DND-41 (cell line): ENCODE data around the gene PCDHGA10.
A peak's percentile ranks its signal among the peaks of the same experiment; 100 is the strongest.
"Not testable (repeated sequence)": the region's sequence is repeated elsewhere in the genome, so short reads cannot be mapped to it uniquely, and the experiment has no call there.

Experiments used
- ATAC-seq: fragments of 200-7000 bp; cut with Tn5 transposase; 3 replicates; pipeline ENCODE4 v1.9.1; 2021; ENCODE audit warnings: low read depth; ENCODE audit not compliant: insufficient read depth
- DNase-seq: peaks from one replicate; pipeline ENCODE4 v3.0.0-alpha.2; 2020
- H2AFZ ChIP-seq: 2 replicates; pipeline ENCODE4 v1.6.0; 2012; ENCODE audit warnings: low read depth, low read length
- H3K27ac ChIP-seq: 2 replicates; pipeline ENCODE4 v1.5.1; 2012; ENCODE audit warnings: low read length, inconsistent platforms
- H3K27me3 ChIP-seq: fragments of 200-600 bp; sonication (generic); 2 replicates; pipeline ENCODE4 v1.6.0; 2012; ENCODE audit warnings: low read length, mild to moderate bottlenecking, inconsistent platforms; ENCODE audit not compliant: insufficient read depth, poor library complexity
- H3K36me3 ChIP-seq: 2 replicates; pipeline ENCODE4 v1.5.1; 2012; ENCODE audit warnings: low read length, inconsistent platforms; ENCODE audit not compliant: insufficient read depth
- H3K4me1 ChIP-seq: 2 replicates; pipeline ENCODE4 v1.5.1; 2012; ENCODE audit warnings: mild to moderate bottlenecking, low read length; ENCODE audit not compliant: insufficient read depth
- H3K4me2 ChIP-seq: 2 replicates; pipeline ENCODE4 v1.6.0; 2012; ENCODE audit warnings: mild to moderate bottlenecking, moderate library complexity, low read length, inconsistent platforms; ENCODE audit not compliant: insufficient read depth
- H3K4me3 ChIP-seq, 2 experiments: fragments of 200-600 bp in 1 of 2; shearing (Covaris generic) in 1 of 2; 2 replicates each; pipeline ENCODE4 v1.5.1; 2012 to 2016; ENCODE audit warnings: inconsistent platforms in 2 of 2, low read length in 2 of 2, mild to moderate bottlenecking in 2 of 2, low read depth in 1 of 2, moderate library complexity in 1 of 2
- H3K79me2 ChIP-seq: 2 replicates; pipeline ENCODE4 v1.6.0; 2012; ENCODE audit warnings: low read length, inconsistent platforms; ENCODE audit not compliant: insufficient read depth
- H3K9ac ChIP-seq: 2 replicates; pipeline ENCODE4 v1.6.0; 2012; ENCODE audit warnings: low read depth, mild to moderate bottlenecking, inconsistent platforms, low read length, moderate library complexity
- H3K9me3 ChIP-seq: 2 replicates; pipeline ENCODE4 v1.5.1; 2012; ENCODE audit warnings: low read length, moderate library complexity, mild to moderate bottlenecking, inconsistent platforms; ENCODE audit not compliant: insufficient read depth, severe bottlenecking
- H4K20me1 ChIP-seq: 2 replicates; pipeline ENCODE4 v1.6.0; 2012; ENCODE audit warnings: low read length; ENCODE audit not compliant: insufficient read depth
- EZH2 ChIP-seq: IDR thresholded peaks from 3 replicates; pipeline ENCODE4 v1.6.1; 2012; ENCODE audit warnings: borderline replicate concordance, low read depth, mild to moderate bottlenecking, moderate library complexity, low read length, inconsistent platforms; ENCODE audit not compliant: severe bottlenecking
- TF ChIP-seq, protein P1 (sequence below): IDR thresholded peaks from 2 replicates; pipeline ENCODE4 v1.5.1; 2012; ENCODE audit warnings: borderline replicate concordance, low read length, moderate library complexity, mild to moderate bottlenecking; ENCODE audit not compliant: poor library complexity, severe bottlenecking; ENCODE audit errors: extremely low read depth

The PCDHGA10 gene

DNA sequence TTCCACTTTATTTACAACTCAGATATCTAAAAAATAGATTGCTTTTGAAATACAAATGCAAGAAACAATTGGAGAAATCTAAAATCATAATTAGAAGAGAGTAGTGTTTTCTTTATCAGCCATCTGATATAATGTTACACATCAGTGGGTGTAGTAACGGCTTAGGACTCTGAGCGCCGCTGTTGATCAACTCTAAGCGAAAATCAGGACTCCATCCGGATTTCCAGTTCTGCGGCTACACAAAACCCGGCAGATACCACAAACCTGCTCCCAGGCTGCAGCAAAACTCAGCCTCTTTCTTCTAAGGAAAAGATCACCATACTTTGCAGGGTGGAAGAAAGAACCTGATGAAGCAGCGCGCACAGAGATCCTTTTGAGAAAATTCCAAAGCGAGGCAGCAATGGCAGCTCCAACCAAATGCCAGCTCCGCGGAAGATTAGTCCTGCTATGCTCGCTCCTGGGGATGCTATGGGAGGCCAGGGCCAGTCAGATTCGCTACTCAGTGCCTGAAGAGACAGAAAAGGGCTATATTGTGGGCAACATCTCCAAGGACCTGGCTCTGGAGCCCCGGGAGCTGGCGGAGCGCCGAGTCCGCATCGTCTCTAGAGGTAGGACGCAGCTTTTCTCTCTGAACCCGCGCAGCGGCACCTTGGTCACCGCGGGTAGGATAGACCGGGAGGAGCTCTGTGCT is 10.1 kb upstream of the PCDHGA10 start, which contains the start of gene PCDHGA9:
PCDHGA9 (plus strand) TSS at position 226 of the 691 bp plus-strand sequence; CDS start at position 401, 175 bp downstream.
- no peak within 1 kb of the TSS for H3K9ac ChIP-seq
- H3K27me3 ChIP-seq, result no peaks in the 10 kb centered on the region
- H4K20me1 ChIP-seq, result no peaks in the 10 kb centered on the region
- no peaks in the 10 kb centered on the region for H3K36me3 ChIP-seq
- H3K79me2 ChIP-seq, result no peaks in the 10 kb centered on the region
- H3K4me3 ChIP-seq, result peak within 1 kb of the TSS in 1 of 2 experiments; percentile 32; a peak in 1 of 4 replicates
- TF ChIP-seq EZH2, result no peak
- TF ChIP-seq, protein P1, sequence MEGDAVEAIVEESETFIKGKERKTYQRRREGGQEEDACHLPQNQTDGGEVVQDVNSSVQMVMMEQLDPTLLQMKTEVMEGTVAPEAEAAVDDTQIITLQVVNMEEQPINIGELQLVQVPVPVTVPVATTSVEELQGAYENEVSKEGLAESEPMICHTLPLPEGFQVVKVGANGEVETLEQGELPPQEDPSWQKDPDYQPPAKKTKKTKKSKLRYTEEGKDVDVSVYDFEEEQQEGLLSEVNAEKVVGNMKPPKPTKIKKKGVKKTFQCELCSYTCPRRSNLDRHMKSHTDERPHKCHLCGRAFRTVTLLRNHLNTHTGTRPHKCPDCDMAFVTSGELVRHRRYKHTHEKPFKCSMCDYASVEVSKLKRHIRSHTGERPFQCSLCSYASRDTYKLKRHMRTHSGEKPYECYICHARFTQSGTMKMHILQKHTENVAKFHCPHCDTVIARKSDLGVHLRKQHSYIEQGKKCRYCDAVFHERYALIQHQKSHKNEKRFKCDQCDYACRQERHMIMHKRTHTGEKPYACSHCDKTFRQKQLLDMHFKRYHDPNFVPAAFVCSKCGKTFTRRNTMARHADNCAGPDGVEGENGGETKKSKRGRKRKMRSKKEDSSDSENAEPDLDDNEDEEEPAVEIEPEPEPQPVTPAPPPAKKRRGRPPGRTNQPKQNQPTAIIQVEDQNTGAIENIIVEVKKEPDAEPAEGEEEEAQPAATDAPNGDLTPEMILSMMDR, result peak; percentile 65
- H3K4me1 ChIP-seq, result no peaks in the 10 kb centered on the region
- no peak within 1 kb of the TSS for H3K27ac ChIP-seq
- no peaks in the 10 kb centered on the region for H3K9me3 ChIP-seq
- H3K4me2 ChIP-seq, result peak within 1 kb of the TSS; percentile 42; the same call in 1 of the 2 replicates
- H2AFZ ChIP-seq, result peak within 1 kb of the TSS; percentile 51
- DNase-seq, result peak; percentile 27
- 0 out of 3 replicates have a peak, but pooled peaks have one; percentile 45 for ATAC-seq

DNA sequence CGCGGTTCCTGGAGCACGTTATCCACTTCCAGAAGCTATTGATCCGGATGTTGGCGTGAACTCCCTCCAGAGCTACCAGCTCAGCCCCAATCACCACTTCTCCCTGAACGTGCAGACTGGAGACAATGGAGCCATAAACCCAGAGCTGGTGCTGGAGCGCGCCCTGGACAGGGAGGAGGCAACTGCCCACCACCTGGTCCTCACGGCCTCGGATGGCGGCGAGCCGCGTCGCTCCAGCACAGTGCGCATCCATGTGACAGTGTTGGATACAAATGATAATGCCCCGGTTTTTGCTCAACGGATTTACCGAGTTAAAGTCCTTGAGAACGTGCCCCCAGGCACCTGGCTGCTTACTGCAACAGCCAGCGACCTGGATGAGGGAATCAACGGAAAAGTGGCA is 9.4 kb upstream of the PCDHGA10 start:
- Histone ChIP-seq H2AFZ (no peak overlapping the region), H3K79me2 (no peaks in the 10 kb centered on the region), H3K4me3 (no peak overlapping the region), H3K9me3 (no peaks in the 10 kb centered on the region), H3K36me3 (no peaks in the 10 kb centered on the region), H3K4me1 (no peaks in the 10 kb centered on the region), H4K20me1 (no peaks in the 10 kb centered on the region), H3K4me2 (no peak overlapping the region), H3K27me3 (no peaks in the 10 kb centered on the region), H3K27ac (no peak overlapping the region), H3K9ac (no peak overlapping the region)
- TF ChIP-seq, protein P1, result no peak
- no peak for TF ChIP-seq EZH2
- DNase-seq, result no peak
- no peak for ATAC-seq

GRCh38 chr5:141407790-141408505 is 4.8 kb upstream of the PCDHGA10 start, which contains the start of gene PCDHGB6:
Gene PCDHGB6 (plus strand): TSS chr5:141408021. CDS start chr5:141408203, 182 bp downstream.
- not testable (repeated sequence) for H3K36me3 ChIP-seq, H3K27ac ChIP-seq, H4K20me1 ChIP-seq, H3K9ac ChIP-seq, H3K9me3 ChIP-seq, H3K4me1 ChIP-seq, H3K79me2 ChIP-seq, H2AFZ ChIP-seq, ATAC-seq, DNase-seq, H3K27me3 ChIP-seq, H3K4me2 ChIP-seq, H3K4me3 ChIP-seq

DNA sequence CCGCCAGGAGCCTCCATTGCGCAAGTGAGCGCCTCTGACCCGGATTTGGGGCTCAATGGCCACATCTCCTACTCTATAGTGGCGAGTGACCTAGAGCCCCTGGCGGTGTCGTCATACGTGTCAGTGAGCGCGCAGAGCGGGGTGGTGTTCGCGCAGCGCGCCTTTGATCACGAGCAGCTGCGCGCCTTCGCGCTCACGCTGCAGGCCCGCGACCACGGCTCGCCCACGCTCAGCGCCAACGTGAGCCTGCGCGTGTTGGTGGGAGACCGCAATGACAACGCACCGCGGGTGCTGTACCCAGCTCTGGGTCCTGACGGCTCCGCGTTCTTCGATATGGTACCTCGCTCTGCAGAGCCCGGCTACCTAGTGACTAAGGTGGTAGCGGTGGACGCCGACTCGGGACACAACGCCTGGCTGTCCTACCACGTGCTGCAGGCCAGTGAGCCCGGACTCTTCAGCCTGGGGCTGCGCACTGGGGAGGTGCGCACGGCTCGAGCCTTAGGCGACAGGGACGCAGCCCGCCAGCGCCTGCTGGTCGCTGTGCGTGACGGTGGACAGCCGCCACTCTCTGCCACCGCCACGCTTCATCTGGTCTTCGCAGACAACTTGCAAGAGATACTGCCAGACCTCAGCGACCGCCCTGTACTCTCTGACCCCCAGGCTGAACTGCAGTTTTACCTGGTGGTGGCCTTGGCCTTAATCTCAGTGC is 3.0 kb upstream of the PCDHGA10 start:
- H2AFZ ChIP-seq, result no peak overlapping the region
- H3K4me1 ChIP-seq, result no peaks in the 10 kb centered on the region
- TF ChIP-seq, protein P1, result no peak
- no peak for TF ChIP-seq EZH2
- H3K9me3 ChIP-seq, result no peaks in the 10 kb centered on the region
- ATAC-seq, result no peak
- no peak overlapping the region for H3K9ac ChIP-seq
- no peaks in the 10 kb centered on the region for H3K27me3 ChIP-seq
- no peak overlapping the region for H3K4me2 ChIP-seq
- H3K36me3 ChIP-seq, result no peaks in the 10 kb centered on the region
- no peak overlapping the region for H3K4me3 ChIP-seq
- no peaks in the 10 kb centered on the region for H3K79me2 ChIP-seq
- no peaks in the 10 kb centered on the region for H4K20me1 ChIP-seq
- no peak overlapping the region for H3K27ac ChIP-seq
- DNase-seq, result no peak
